T-helper 2 cell (primary cell): Measurements from ENCODE around the gene CHD2.
A peak's percentile ranks its signal among the peaks of the same experiment; 100 is the strongest.
"Not testable (repeated sequence)": the region's sequence is repeated elsewhere in the genome, so short reads cannot be mapped to it uniquely, and the experiment has no call there.

Experiments
- DNase-seq, 5 experiments: peaks; one replicate each; pipeline versions ENCODE4 v3.0.0 to v3.0.0-alpha.2; 2012 to 2022

Gene CHD2

GRCh38 chr15:93037820-93038705 lies 137.9 kb downstream of the CHD2 start:
- no peak for DNase-seq

GRCh38 chr15:93039562-93040287 lies 139.6 kb downstream of the CHD2 start:
- not testable (repeated sequence) for DNase-seq

GRCh38 chr15:93040288-93041158 lies 140.4 kb downstream of the CHD2 start:
- DNase-seq, result no peak

- DNase-seq, result no peak
Measured at GRCh38 chr15:93041159-93041547, 141.0 kb downstream of the CHD2 start.

- DNase-seq, result no peak
Measured at GRCh38 chr15:93042211-93042610, 142.1 kb downstream of the CHD2 start.

GRCh38 chr15:93042691-93043378 lies 142.7 kb downstream of the CHD2 start:
- DNase-seq, result no peak

- no peak for DNase-seq
Measured at GRCh38 chr15:93043621-93044300, 143.6 kb downstream of the CHD2 start.

- DNase-seq, result no peak
Measured at GRCh38 chr15:93044301-93045190, 144.4 kb downstream of the CHD2 start.

- no peak for DNase-seq
Measured at GRCh38 chr15:93045191-93045785, 145.2 kb downstream of the CHD2 start.

- no peak for DNase-seq
Measured at GRCh38 chr15:93046120-93046519, 146.0 kb downstream of the CHD2 start.

- DNase-seq, result no peak
Measured at GRCh38 chr15:93046721-93047120, 146.6 kb downstream of the CHD2 start.

- peak in 2 of 5 experiments; percentile 72 to 82 for DNase-seq
Measured at GRCh38 chr15:93047621-93048425, 147.7 kb downstream of the CHD2 start.

- DNase-seq, result no peak
Measured at GRCh38 chr15:93048426-93048721, 148.2 kb downstream of the CHD2 start.

GRCh38 chr15:93048759-93049161 lies 148.6 kb downstream of the CHD2 start:
- no peak for DNase-seq

GRCh38 chr15:93049233-93049632 lies 149.1 kb downstream of the CHD2 start:
- DNase-seq, result no peak

- DNase-seq, result peak in 1 of 5 experiments; percentile 56
Measured at GRCh38 chr15:93049914-93050578, 149.9 kb downstream of the CHD2 start.

GRCh38 chr15:93050648-93051047 lies 150.5 kb downstream of the CHD2 start:
- no peak for DNase-seq

- DNase-seq, result no peak
Measured at GRCh38 chr15:93051236-93052089, 151.3 kb downstream of the CHD2 start.
